HEK293 (cell line): ENCODE data around the gene PCP2.

Experiments used
- INSM2 ChIP-seq: fragments of 450-650 bp; formaldehyde crosslinking; IDR thresholded peaks from 2 replicates; pipeline ENCODE4 v1.5.1; 2016; ENCODE audit warnings: missing biosample characterization, missing genetic modification characterization
- TCF7L2 ChIP-seq: IDR thresholded peaks from 2 replicates; pipeline ENCODE4 v1.6.1; 2011; ENCODE audit warnings: low read depth, mild to moderate bottlenecking, inconsistent platforms, low read length, moderate library complexity, borderline replicate concordance
- YY1 ChIP-seq: fragments of 450-650 bp; formaldehyde crosslinking; IDR thresholded peaks from 2 replicates; pipeline ENCODE4 v1.5.1; 2018; ENCODE audit warnings: missing biosample characterization, missing genetic modification characterization
- ZNF10 ChIP-seq: fragments of 450-650 bp; formaldehyde crosslinking; IDR thresholded peaks from 2 replicates; pipeline ENCODE4 v1.5.1; 2017; ENCODE audit warnings: missing biosample characterization, missing genetic modification characterization
- ZNF391 ChIP-seq: fragments of 450-650 bp; formaldehyde crosslinking; IDR thresholded peaks from 2 replicates; pipeline ENCODE4 v1.5.1; 2016; ENCODE audit warnings: low read depth, missing biosample characterization, missing genetic modification characterization, borderline replicate concordance
- ZNF423 ChIP-seq: fragments of 450-650 bp; formaldehyde crosslinking; IDR thresholded peaks from 2 replicates; pipeline ENCODE4 v1.5.1; 2016; ENCODE audit warnings: missing biosample characterization, missing genetic modification characterization
- ZNF560 ChIP-seq: fragments of 450-650 bp; formaldehyde crosslinking; IDR thresholded peaks from 2 replicates; pipeline ENCODE4 v1.5.1; 2017; ENCODE audit warnings: missing biosample characterization, missing genetic modification characterization, borderline replicate concordance
- ZNF600 ChIP-seq: fragments of 450-650 bp; formaldehyde crosslinking; IDR thresholded peaks from 2 replicates; pipeline ENCODE4 v1.5.1; 2016; ENCODE audit warnings: missing biosample characterization, missing genetic modification characterization
- ZNF654 ChIP-seq: fragments of 450-650 bp; formaldehyde crosslinking; IDR thresholded peaks from 2 replicates; pipeline ENCODE4 v1.5.1; 2016; ENCODE audit warnings: low read depth, missing biosample characterization, missing genetic modification characterization
- ZNF776 ChIP-seq: fragments of 450-650 bp; formaldehyde crosslinking; IDR thresholded peaks from 2 replicates; pipeline ENCODE4 v1.5.0; 2017; ENCODE audit warnings: missing biosample characterization, missing genetic modification characterization, borderline replicate concordance
- ZSCAN4 ChIP-seq: fragments of 450-650 bp; formaldehyde crosslinking; IDR thresholded peaks from 2 replicates; pipeline ENCODE4 v1.5.1; 2017; ENCODE audit warnings: missing biosample characterization, missing genetic modification characterization
- TF ChIP-seq, protein P1 (sequence below): fragments of 450-650 bp; formaldehyde crosslinking; IDR thresholded peaks from 2 replicates; pipeline ENCODE4 v1.5.1; 2016; ENCODE audit warnings: missing biosample characterization, missing genetic modification characterization
- TF ChIP-seq, protein P2 (sequence below): fragments of 450-650 bp; formaldehyde crosslinking; IDR thresholded peaks from 2 replicates; pipeline ENCODE4 v1.5.1; 2016; ENCODE audit warnings: missing biosample characterization, missing genetic modification characterization, low read depth

DNA sequence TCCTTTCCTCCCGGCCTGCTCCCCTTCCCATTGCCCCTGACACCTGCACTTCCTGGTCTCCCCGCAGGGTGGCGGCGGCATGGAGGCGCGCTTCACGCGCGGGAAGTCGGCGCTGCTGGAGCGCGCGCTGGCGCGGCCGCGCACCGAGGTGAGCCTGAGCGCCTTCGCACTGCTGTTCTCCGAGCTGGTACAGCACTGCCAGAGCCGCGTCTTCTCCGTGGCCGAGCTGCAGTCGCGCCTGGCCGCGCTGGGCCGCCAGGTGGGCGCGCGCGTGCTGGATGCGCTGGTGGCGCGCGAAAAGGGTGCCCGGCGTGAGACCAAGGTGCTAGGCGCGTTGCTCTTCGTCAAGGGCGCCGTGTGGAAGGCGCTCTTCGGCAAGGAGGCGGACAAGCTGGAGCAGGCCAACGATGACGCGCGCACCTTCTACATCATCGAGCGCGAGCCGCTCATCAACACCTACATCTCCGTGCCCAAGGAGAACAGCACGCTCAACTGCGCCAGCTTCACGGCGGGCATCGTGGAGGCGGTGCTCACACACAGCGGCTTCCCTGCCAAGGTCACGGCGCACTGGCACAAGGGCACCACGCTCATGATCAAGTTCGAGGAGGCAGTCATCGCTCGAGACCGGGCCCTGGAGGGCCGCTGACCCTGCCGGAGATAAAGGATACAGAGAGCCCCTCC lies 48.8 kb upstream of the PCP2 start:
- TF ChIP-seq ZSCAN4 (tag by site-specific recombination): no peak
- TF ChIP-seq ZNF10 (tag by site-specific recombination): no peak
- no peak for TF ChIP-seq ZNF423 (tag by site-specific recombination)
- TF ChIP-seq, protein P1, sequence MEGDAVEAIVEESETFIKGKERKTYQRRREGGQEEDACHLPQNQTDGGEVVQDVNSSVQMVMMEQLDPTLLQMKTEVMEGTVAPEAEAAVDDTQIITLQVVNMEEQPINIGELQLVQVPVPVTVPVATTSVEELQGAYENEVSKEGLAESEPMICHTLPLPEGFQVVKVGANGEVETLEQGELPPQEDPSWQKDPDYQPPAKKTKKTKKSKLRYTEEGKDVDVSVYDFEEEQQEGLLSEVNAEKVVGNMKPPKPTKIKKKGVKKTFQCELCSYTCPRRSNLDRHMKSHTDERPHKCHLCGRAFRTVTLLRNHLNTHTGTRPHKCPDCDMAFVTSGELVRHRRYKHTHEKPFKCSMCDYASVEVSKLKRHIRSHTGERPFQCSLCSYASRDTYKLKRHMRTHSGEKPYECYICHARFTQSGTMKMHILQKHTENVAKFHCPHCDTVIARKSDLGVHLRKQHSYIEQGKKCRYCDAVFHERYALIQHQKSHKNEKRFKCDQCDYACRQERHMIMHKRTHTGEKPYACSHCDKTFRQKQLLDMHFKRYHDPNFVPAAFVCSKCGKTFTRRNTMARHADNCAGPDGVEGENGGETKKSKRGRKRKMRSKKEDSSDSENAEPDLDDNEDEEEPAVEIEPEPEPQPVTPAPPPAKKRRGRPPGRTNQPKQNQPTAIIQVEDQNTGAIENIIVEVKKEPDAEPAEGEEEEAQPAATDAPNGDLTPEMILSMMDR (tag by site-specific recombination): no peak
- TF ChIP-seq ZNF560 (tag by site-specific recombination): no peak
- TF ChIP-seq INSM2 (tag by site-specific recombination): no peak
- no peak for TF ChIP-seq ZNF391
- TF ChIP-seq TCF7L2: no peak
- TF ChIP-seq YY1 (tag by site-specific recombination): no peak
- no peak for TF ChIP-seq ZNF776 (tag by site-specific recombination)
- TF ChIP-seq, protein P2, sequence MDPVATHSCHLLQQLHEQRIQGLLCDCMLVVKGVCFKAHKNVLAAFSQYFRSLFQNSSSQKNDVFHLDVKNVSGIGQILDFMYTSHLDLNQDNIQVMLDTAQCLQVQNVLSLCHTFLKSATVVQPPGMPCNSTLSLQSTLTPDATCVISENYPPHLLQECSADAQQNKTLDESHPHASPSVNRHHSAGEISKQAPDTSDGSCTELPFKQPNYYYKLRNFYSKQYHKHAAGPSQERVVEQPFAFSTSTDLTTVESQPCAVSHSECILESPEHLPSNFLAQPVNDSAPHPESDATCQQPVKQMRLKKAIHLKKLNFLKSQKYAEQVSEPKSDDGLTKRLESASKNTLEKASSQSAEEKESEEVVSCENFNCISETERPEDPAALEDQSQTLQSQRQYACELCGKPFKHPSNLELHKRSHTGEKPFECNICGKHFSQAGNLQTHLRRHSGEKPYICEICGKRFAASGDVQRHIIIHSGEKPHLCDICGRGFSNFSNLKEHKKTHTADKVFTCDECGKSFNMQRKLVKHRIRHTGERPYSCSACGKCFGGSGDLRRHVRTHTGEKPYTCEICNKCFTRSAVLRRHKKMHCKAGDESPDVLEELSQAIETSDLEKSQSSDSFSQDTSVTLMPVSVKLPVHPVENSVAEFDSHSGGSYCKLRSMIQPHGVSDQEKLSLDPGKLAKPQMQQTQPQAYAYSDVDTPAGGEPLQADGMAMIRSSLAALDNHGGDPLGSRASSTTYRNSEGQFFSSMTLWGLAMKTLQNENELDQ (tag by site-specific recombination): no peak
- no peak for TF ChIP-seq ZNF600 (tag by site-specific recombination)
- no peak for TF ChIP-seq ZNF654 (tag by site-specific recombination)
